ENCODE results near the gene LMO1.

LMO1 gene

GRCh38 chr11:8203414-8203715 lies 60.3 kb downstream of the LMO1 start:
- DNase-seq: no peak

GRCh38 chr11:8202516-8203413 lies 60.9 kb downstream of the LMO1 start:
- no peak for DNase-seq

GRCh38 chr11:8201644-8202365 lies 61.9 kb downstream of the LMO1 start:
- DNase-seq: no peak

- no peak for DNase-seq
Measured at GRCh38 chr11:8199676-8200075, 64.0 kb downstream of the LMO1 start.

- no peak for DNase-seq
Measured at GRCh38 chr11:8196749-8197148, 66.9 kb downstream of the LMO1 start.

GRCh38 chr11:8194956-8195355 lies 68.7 kb downstream of the LMO1 start:
- DNase-seq: no peak

GRCh38 chr11:8192896-8193209 lies 70.8 kb downstream of the LMO1 start:
- no peak for DNase-seq

- DNase-seq: no peak
Measured at GRCh38 chr11:8192016-8192895, 71.4 kb downstream of the LMO1 start.

GRCh38 chr11:8190431-8190830 lies 73.2 kb downstream of the LMO1 start:
- no peak for DNase-seq

GRCh38 chr11:8186429-8186828 lies 77.2 kb downstream of the LMO1 start:
- DNase-seq: no peak

GRCh38 chr11:8183111-8183510 lies 80.6 kb downstream of the LMO1 start:
- DNase-seq: no peak

- DNase-seq: no peak
Measured at GRCh38 chr11:8180469-8180868, 83.2 kb downstream of the LMO1 start.

- DNase-seq: no peak
Measured at GRCh38 chr11:8178297-8178696, 85.4 kb downstream of the LMO1 start.

GRCh38 chr11:8177136-8177535 lies 86.5 kb downstream of the LMO1 start:
- DNase-seq: no peak

All from central memory CD4-positive, alpha-beta T cell (primary cell).